Erythroblast (primary cell): Measurements from ENCODE around the gene SARDH.
"Not testable (repeated sequence)": the region's sequence is repeated elsewhere in the genome, so short reads cannot be mapped to it uniquely, and the experiment has no call there.

Experiments
- DNase-seq, 2 experiments: peaks; one replicate each; lab custom pipeline; 2025; lab: John Stamatoyannopoulos, UW
- GATA1 ChIP-seq: IDR thresholded peaks from 2 replicates; pipeline ENCODE4 v1.6.1; 2011; ENCODE audit warnings: low read depth, mild to moderate bottlenecking, control low read depth, low read length, moderate library complexity
- POLR2A ChIP-seq: IDR thresholded peaks from 2 replicates; pipeline ENCODE4 v1.6.1; 2011; ENCODE audit warnings: mild to moderate bottlenecking, low read length

Gene SARDH

DNA sequence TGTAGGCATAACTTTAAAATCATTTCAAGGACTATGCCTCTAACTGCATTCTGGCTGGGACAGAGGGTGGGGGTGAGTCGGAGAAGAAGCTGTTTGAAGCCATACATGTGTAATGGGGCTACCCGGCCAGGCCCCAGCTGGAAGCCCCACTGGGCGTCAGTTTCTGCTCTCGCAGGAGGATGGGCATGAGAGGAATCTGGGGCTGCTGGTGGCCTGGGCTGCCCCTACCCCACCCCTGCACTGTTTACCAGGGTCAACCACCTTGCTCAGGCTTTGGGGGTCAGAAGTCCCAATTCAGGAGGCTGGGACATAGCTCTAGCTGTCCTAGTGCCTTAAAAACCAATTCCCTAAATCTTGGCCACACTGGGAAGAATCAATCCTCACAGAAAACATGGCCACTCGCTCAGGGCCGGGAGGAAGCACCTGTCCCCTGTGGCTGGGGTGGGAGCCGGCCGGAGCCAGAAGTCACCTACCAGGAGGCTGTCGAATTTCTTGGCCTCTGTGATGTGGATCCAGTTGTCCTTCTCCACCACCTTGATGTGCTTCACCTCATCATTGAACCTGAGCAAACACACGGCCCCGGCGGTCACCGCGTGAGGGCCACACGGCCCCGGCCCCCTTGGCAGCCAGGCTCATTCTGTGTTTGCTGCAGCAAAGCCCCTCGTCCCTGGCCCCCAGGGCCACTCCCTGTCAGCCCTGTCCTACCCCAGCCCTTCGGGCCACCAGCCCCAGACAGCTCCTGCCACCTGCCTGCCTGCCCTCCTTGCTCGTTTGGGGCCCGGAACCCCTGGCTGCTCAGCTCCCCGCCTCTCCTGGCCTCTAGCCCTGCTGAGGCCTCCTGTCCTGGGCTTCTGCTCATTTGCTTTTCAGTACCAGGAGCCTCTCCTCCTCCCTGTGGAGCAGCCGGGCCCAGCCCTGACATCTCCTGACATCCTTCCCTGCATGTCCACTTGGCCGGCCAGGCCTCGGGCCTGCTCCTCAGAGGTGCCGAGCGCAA lies 33.6 kb upstream of the SARDH start:
- no peak for DNase-seq
- TF ChIP-seq GATA1, result no peak
- TF ChIP-seq POLR2A, result no peak

DNA sequence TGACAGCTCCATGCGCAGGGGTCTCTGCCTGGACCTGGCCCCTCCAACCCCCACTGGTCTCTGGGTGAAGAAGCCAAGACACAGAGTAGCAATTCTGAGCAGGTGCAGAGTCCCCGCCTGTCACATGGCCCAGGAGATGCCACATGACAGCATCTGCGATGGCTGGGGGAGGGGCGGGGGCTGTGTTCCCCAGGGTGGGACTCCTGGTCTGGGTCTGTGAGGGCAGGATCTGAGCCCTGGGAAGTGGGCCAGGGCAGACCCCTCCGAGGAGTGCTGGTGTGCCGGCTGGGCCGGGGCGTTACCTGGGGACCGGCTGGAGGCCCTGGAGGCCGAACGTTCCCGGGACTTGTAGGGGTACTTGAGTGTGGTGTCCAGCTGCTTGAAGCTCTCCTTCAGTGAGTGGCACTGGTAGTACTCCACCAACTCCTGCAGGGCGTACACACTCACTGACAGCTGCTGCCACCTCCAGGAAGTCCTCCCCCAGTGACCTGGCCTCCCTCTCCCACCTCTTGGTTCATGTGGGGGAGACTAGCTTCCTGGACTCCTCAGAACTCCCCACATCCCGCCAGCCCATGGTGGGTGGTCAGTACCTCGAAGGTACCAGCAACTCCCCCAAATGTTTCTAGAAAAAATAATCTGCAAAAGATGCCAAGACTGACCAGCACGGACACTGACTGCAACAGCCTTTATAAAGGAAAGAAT lies 32.1 kb upstream of the SARDH start:
- TF ChIP-seq GATA1 (no peak), POLR2A (no peak)
- no peak for DNase-seq

DNA sequence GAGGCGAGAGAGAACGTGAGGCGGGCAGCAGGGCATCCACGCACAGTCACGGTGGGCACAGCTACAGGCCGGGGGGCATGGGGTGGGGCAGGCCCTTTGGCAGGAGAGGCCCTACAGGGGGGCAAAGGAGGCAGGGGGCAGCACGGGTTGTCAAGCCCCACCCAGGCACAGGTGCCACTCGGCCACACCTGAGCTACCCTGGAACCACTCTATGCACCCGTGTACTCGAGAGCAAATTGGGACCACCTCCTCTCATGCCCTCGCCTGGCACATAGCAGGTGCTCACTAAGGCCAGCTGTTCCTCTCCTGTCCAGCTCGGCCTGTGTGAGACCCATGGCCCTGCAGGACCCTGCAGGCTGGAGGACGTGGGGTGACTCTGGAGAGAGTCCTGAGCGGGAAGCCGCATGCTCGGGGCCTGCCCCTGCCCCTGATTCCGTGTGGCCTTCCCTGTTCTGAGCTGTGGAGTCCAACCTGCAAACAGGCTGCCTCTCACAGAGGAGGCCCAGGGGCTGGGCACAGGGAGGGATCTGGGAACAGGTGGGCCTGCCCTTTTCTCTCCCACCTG lies 31.4 kb upstream of the SARDH start:
- no peak for DNase-seq
- TF ChIP-seq GATA1, result no peak
- TF ChIP-seq POLR2A, result no peak

- TF ChIP-seq GATA1, result no peak
- no peak for TF ChIP-seq POLR2A
- DNase-seq, result peak; percentile 14 to 29
Observed at GRCh38 chr9:133768859-133769510, 30.8 kb upstream of the SARDH start.

- no peak for DNase-seq
- TF ChIP-seq GATA1 (no peak), POLR2A (no peak)
Observed at GRCh38 chr9:133768371-133768858, 30.3 kb upstream of the SARDH start.

- no peak for DNase-seq
- TF ChIP-seq POLR2A (no peak), GATA1 (no peak)
Observed at GRCh38 chr9:133767625-133768024, 29.5 kb upstream of the SARDH start.

GRCh38 chr9:133767008-133767407 lies 28.9 kb upstream of the SARDH start:
- DNase-seq, result no peak
- no peak for TF ChIP-seq GATA1
- TF ChIP-seq POLR2A, result no peak

- DNase-seq, result not testable (repeated sequence)
Observed at GRCh38 chr9:133766234-133766633, 28.1 kb upstream of the SARDH start.

GRCh38 chr9:133763272-133764183 lies 25.4 kb upstream of the SARDH start:
- DNase-seq, result no peak
- TF ChIP-seq GATA1 (no peak), POLR2A (no peak)

DNA sequence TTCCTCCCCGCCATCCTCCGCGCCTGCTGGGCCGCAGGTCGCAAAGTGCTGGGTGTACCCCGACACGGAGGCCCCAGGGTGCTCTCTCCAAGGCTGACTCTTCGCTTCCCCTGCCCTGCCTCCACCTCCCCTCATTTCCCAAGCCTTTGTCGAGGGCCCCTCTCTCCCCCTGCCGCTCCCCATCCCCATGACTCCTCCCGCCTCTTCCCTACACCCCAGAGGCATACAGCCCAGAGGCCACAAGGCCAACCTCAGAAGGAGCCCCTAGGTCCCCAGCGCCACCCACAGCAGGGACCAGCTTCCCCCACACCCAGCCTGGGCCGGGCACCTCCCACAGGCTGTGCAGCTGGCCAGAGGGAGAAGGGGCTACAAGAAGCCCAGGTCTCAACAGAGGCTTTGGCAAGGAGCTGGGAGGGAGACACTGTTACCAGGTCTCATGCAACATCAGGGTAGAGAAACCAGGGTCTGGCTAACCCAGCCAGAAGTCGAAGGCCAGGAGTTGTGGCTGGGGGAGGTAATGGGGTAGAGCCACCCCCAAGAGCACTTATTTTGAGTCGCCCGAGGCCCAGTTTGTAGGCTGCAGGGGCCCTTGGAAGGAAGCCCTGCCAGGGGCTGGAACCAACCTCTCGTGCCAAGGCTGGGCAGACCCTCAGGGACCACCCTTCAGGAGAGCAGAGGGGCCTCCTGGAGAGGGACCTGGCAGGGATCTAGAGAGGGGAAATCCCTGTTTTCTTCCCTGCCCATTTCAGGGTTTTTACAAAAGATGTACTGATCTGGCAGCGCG lies 24.5 kb upstream of the SARDH start:
- DNase-seq, result no peak
- no peak for TF ChIP-seq POLR2A
- TF ChIP-seq GATA1, result no peak

DNA sequence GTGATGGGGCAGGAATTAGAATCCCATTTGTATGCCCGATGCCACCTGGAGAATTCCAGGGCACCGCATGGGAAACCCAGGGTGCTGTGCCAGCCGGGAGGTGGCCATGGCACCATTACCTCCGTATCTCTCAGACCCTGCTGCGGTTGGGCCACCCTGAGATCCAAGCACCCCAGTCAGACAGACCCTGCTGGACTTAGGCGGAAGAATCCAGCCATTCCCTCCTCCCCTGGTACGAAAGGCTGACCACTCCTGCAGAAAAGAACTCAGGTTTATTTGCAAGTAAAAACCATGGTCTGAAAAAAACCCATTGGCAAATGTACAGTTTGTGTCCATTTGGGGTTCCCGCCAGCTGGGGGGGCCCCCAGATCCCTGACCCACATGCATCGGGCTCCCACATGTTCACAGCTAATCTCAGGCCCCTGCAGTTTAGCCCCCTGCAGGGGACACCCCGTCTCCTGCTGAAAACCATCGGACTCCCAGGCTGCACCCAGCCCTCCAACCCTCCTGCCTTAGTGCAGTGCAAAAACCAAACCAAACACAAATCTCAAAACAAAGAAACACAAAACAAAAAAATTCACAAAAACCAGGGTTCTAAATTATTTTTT lies 23.6 kb upstream of the SARDH start:
- TF ChIP-seq GATA1 (no peak), POLR2A (no peak)
- DNase-seq, result no peak
